Gastrocnemius medialis (tissue), 4 donors: ENCODE data around the gene NAV3. TPM values are rescaled to one million over a fixed set of nuclear protein-coding genes. Genes with fewer than 3 reads are reported as not detected.
A peak's percentile ranks its signal among the peaks of the same experiment; 100 is the strongest.

Experiments
- ATAC-seq, 2 donors: fragments of 150-250 bp; one replicate each; pipeline ENCODE4 v1.9.1; 2016
- DNase-seq, 2 donors: peaks; one replicate each; pipeline ENCODE4 v3.0.0-alpha.2; 2019
- H3K27ac ChIP-seq, 4 donors: fragments of 200-600 bp; sonication (generic); 1 replicate in 1 of 4; 2 replicates in 3 of 4; pipeline ENCODE4 v1.5.1; 2016 to 2018; ENCODE audit warnings: mild to moderate bottlenecking in 2 of 4, moderate library complexity in 1 of 4
- H3K27me3 ChIP-seq, 3 donors: fragments of 200-600 bp; sonication (generic) in 2 of 3; 1 replicate in 1 of 3; 2 replicates in 2 of 3; pipeline versions ENCODE4 v1.5.1 to v1.6.0; 2016 to 2019; ENCODE audit warnings: mild to moderate bottlenecking in 1 of 3, moderate library complexity in 1 of 3
- H3K36me3 ChIP-seq, 2 donors: fragments of 200-600 bp; sonication (generic) in 1 of 2; one replicate each; pipeline ENCODE4 v1.5.1; 2017 to 2018
- H3K4me1 ChIP-seq, 2 donors: fragments of 200-600 bp; sonication (generic) in 1 of 2; one replicate each; pipeline ENCODE4 v1.5.1; 2016 to 2017; ENCODE audit warnings: mild to moderate bottlenecking in 2 of 2
- H3K4me3 ChIP-seq, 4 donors: fragments of 200-600 bp; sonication (generic) in 3 of 4; 1 replicate in 1 of 4; 2 replicates in 3 of 4; pipeline ENCODE4 v1.5.1; 2016 to 2019; ENCODE audit warnings: mild to moderate bottlenecking in 2 of 4
- H3K9me3 ChIP-seq, 3 donors: fragments of 200-600 bp; sonication (generic) in 2 of 3; 1 replicate in 1 of 3; 2 replicates in 2 of 3; pipeline ENCODE4 v1.5.1; 2016 to 2019
- POLR2A ChIP-seq, 2 donors: fragments of 450-650 bp; IDR thresholded peaks; one replicate each; pipeline ENCODE4 v1.6.1; 2017; ENCODE audit warnings: antibody characterized with exemption in 2 of 2, mild to moderate bottlenecking in 2 of 2, moderate library complexity in 2 of 2
- in situ Hi-C, 4 donors: fragments of 200-750 bp; cut with MboI; loops; one replicate each; pipeline versions ENCODE4 v1.15.0 to v1.8.0; 2017; ENCODE audit warnings: low sequenced_read_pairs in 4 of 4
- intact Hi-C: fragments of 100-400 bp; cut with DNase I; formaldehyde crosslinking; loops from one replicate; pipeline ENCODE4 v1.15.1; 2023; ENCODE audit warnings: low total_unique reads
- total RNA-seq, 4 donors: library from RNA; depleted of rRNA; stranded (reverse); fragments of >200 nt; gene quantifications; one replicate each; pipeline versions ENCODE4 v1.1.0 to v1.2.3, GENCODE V29; 2016
- TF ChIP-seq, protein P1 (sequence below), 5 experiments: fragments of 450-650 bp in 3 of 5; fragments of 200-600 bp in 2 of 5; sonication (generic) in 2 of 5; IDR thresholded peaks in 4 of 5; conservative IDR thresholded peaks in 1 of 5; 1 replicate in 4 of 5; 2 replicates in 1 of 5; pipeline ENCODE4 v1.5.1; 2016 to 2019; ENCODE audit warnings: antibody characterized with exemption in 5 of 5, mild to moderate bottlenecking in 3 of 5, moderate library complexity in 3 of 5

The NAV3 gene
- total RNA-seq, 4 donors from 2014 or later, result 0.87 to 2.5 (median 2.0) TPM

DNA sequence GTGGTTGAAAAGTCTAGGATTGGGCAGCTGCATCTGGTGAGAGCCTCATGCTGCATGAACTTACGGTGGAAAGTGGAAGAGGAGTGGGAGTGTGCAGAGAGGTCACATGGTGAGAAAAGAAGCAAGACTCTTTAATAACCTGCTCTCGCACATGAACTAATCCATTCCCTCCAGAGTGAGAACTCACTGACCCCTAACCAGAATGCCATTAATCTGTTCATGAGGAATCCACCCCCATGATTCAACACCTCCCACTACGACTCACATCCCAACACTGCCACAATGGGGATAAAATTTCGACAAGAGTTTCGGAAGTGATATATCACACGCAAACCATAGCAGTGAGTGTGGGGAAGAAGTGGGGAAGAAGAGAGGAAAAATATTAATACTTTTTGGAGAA lies 377.4 kb downstream of the NAV3 start:
- no peak for TF ChIP-seq POLR2A (IDR thresholded peaks at IDR 0.05)
- TF ChIP-seq, protein P1, sequence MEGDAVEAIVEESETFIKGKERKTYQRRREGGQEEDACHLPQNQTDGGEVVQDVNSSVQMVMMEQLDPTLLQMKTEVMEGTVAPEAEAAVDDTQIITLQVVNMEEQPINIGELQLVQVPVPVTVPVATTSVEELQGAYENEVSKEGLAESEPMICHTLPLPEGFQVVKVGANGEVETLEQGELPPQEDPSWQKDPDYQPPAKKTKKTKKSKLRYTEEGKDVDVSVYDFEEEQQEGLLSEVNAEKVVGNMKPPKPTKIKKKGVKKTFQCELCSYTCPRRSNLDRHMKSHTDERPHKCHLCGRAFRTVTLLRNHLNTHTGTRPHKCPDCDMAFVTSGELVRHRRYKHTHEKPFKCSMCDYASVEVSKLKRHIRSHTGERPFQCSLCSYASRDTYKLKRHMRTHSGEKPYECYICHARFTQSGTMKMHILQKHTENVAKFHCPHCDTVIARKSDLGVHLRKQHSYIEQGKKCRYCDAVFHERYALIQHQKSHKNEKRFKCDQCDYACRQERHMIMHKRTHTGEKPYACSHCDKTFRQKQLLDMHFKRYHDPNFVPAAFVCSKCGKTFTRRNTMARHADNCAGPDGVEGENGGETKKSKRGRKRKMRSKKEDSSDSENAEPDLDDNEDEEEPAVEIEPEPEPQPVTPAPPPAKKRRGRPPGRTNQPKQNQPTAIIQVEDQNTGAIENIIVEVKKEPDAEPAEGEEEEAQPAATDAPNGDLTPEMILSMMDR (IDR thresholded peaks at IDR 0.05 in 4 of 5, conservative IDR thresholded peaks at IDR 0.05 in 1 of 5), result no peak
- DNase-seq (no peak), ATAC-seq (no peak)
- intact Hi-C loops (no loop called here), in situ Hi-C loops (no loop called here)
- no peak overlapping the region for H3K4me3 ChIP-seq
- no peak overlapping the region for H3K27ac ChIP-seq
- H3K4me1 ChIP-seq, result no peaks in the 10 kb centered on the region
- no peaks in the 10 kb centered on the region for H3K36me3 ChIP-seq
- no peaks in the 10 kb centered on the region for H3K27me3 ChIP-seq
- no peaks in the 10 kb centered on the region for H3K9me3 ChIP-seq

DNA sequence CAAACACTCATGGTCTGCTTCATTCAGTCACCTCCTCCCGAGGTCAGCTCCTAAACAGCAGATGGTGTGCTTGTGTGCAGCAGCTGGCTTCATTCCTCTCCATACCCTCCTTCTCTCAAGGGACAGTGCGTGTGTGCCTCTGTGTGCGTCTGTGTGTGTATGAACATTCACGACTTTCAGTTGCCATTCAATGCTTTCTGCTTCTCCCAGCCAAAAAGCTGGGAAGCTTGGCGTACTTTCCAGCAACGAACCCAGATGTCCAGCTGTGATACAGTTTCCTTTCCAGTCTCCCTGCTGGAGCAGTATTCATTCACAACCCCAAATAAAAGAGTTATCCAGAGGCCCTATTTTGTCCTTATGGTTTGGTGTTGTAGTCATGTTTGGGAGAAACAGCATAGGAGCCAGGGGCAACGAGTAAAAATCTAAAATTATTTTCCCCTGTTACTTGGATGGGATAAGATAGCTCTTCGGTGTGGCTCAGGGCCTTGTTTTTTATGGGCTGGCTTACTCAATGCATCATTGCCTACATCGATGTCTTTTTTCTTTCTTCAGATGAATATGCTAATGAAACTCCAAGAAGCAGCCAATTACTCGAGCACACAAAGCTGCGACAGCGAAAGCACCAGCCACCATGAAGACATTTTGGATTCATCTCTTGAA lies 379.3 kb downstream of the NAV3 start:
- H3K27me3 ChIP-seq, result no peaks in the 10 kb centered on the region
- DNase-seq (no peak), ATAC-seq (no peak)
- H3K4me3 ChIP-seq, result no peak overlapping the region
- H3K4me1 ChIP-seq, result no peaks in the 10 kb centered on the region
- no peaks in the 10 kb centered on the region for H3K9me3 ChIP-seq
- no peak for TF ChIP-seq POLR2A (IDR thresholded peaks at IDR 0.05)
- TF ChIP-seq, protein P1 (IDR thresholded peaks at IDR 0.05 in 4 of 5, conservative IDR thresholded peaks at IDR 0.05 in 1 of 5), result no peak
- intact Hi-C loops (no loop called here), in situ Hi-C loops (no loop called here)
- no peaks in the 10 kb centered on the region for H3K36me3 ChIP-seq
- peak overlapping the region in 1 of 4 donors; percentile 11 for H3K27ac ChIP-seq

DNA sequence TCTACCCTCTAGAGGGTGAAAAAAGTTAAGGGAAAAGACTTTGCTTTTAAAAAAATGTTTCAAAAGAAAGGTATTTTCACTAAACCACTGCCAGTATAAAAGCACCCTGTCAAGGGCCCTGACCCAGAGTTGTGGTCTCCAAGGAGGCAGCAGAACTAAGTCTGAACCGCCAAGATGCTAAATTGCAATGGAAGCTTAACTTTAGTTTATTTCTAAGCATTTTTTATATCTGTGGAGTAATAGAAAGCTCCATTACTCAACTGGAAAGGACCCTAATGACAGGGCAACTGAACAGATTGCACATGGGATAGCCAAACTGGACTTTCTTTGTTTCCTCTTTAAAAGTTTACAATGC lies 379.8 kb downstream of the NAV3 start:
- intact Hi-C loops, result no loop called here
- no peak for ATAC-seq

DNA sequence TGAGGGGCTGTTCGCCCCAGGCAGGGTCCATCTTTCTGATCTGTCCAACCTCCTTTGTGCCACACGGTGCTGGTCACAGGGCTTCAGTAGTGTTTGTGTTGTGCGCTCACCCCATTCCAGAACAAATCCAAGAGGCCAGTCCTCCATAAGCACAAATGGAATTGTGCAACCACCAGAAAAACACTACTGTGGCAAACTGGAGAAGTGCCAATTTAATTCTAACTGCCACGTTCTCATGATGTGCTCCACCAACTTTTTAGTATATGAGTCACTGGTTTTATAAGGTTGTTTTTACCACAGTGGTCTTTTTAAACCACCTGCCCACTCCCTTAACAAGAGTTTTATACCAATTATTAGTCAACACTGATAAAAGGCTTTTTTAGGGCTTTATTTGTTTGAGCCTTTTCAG lies 380.2 kb downstream of the NAV3 start:
- no peak for ATAC-seq
- in situ Hi-C loops (no loop called here), intact Hi-C loops (no loop called here)
- Histone ChIP-seq H3K27me3 (no peaks in the 10 kb centered on the region), H3K4me1 (no peaks in the 10 kb centered on the region), H3K4me3 (no peak overlapping the region), H3K27ac (no peak overlapping the region), H3K36me3 (no peaks in the 10 kb centered on the region), H3K9me3 (no peaks in the 10 kb centered on the region)
- DNase-seq, result no peak
- TF ChIP-seq POLR2A (IDR thresholded peaks at IDR 0.05), result no peak
- TF ChIP-seq, protein P1 (IDR thresholded peaks at IDR 0.05 in 4 of 5, conservative IDR thresholded peaks at IDR 0.05 in 1 of 5), result no peak

More for the DNA sequence above, 379.8 kb downstream of the NAV3 start:
- Histone ChIP-seq H3K27me3 (no peaks in the 10 kb centered on the region), H3K27ac (peak overlapping the region in 1 of 4 donors; percentile 11), H3K4me1 (no peaks in the 10 kb centered on the region), H3K4me3 (no peak overlapping the region), H3K9me3 (no peaks in the 10 kb centered on the region), H3K36me3 (no peaks in the 10 kb centered on the region)
- in situ Hi-C loops, result no loop called here
- DNase-seq, result no peak
- no peak for TF ChIP-seq POLR2A (IDR thresholded peaks at IDR 0.05)
- TF ChIP-seq, protein P1 (IDR thresholded peaks at IDR 0.05 in 4 of 5, conservative IDR thresholded peaks at IDR 0.05 in 1 of 5), result no peak

DNA sequence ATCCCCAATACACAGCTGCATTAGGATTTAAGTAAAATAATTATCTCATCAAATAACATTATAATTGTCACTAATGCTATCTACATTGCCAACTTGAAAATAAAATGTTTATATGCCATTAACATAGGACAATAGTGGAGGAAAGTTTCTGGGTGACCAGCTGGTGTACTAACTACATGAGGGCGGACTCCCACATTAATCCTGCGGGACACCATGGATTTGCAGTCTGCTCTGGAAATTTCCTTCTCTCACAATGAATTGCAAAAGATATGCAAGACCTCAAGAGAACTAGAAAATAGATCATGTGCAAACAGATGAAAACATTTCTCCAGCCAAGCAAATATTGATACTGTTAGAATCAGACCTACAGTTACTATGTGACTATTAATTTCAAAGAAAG lies 390.1 kb downstream of the NAV3 start:
- Histone ChIP-seq H3K4me1 (no peaks in the 10 kb centered on the region), H3K4me3 (no peak overlapping the region), H3K36me3 (no peaks in the 10 kb centered on the region), H3K9me3 (no peaks in the 10 kb centered on the region), H3K27ac (no peak overlapping the region), H3K27me3 (no peaks in the 10 kb centered on the region)
- ATAC-seq (no peak), DNase-seq (no peak)
- TF ChIP-seq, protein P1 (IDR thresholded peaks at IDR 0.05 in 4 of 5, conservative IDR thresholded peaks at IDR 0.05 in 1 of 5), result no peak
- no peak for TF ChIP-seq POLR2A (IDR thresholded peaks at IDR 0.05)
- intact Hi-C loops, result no loop called here
- in situ Hi-C loops, result no loop called here
